ENCODE results near the gene TRABD2B. TPM values are rescaled to one million over a fixed set of nuclear protein-coding genes. Genes with fewer than 3 reads are reported as not detected.

TRABD2B gene
- polyA plus RNA-seq, 1 of the 3 experiments (the other 2 are of a cell fraction): 0.03 TPM

DNA sequence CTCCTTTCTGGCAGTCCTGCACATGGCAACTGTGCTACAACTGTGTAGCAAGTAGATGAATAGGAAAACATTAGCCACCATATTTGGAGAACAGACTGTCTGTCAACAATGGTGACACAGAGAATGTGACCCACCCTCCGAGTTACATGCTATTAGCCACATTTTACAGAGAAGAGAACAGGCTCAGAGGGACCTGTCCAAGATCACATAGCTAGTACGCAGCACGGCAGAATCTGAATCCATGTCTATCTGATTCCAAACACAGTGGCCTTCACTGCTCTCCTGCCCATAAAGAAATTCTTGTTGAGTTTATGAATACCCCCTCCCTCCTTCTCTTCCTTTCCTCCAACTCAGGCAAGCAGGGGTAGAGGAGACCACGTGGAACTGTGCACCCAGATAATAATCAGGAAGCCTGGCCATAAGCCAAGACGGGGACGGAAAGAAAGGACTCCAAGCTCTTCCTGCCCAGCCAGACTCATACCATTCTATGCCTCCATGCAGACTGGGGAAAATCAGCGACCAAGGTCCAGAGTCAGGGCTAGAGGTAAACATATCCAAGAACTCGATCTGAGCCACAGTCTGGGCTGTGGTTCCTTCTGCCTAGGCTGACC, 78.8 kb downstream of the TRABD2B start:
- Histone ChIP-seq H3K9me3 (no peaks in the 10 kb centered on the region), H3K9ac (no peak overlapping the region), H3K9me2 (no peaks in the 10 kb centered on the region), H3K36me3 (replicated peaks in 1 of 2; ENCODE audit: control insufficient read depth in 1 of 2, insufficient read depth in 2 of 2, low read length in 1 of 2) (no peaks in the 10 kb centered on the region), H3K4me2 (no peak overlapping the region), H3F3A (replicated peaks; ENCODE audit: insufficient read depth) (no peaks in the 10 kb centered on the region), H3K4me1 (ENCODE audit: control insufficient read depth in 1 of 2, insufficient read depth in 2 of 2, low read depth in 1 of 2, low read length in 1 of 2) (peaks cover 0 to 67% of the 10 kb centered on the region in 2 experiments; a peak in 2 of 4 replicates), H2AFZ (ENCODE audit: low read depth) (no peak overlapping the region), H3K27me3 (ENCODE audit: insufficient read depth) (no peaks in the 10 kb centered on the region), H3K79me2 (ENCODE audit: insufficient read depth) (no peaks in the 10 kb centered on the region), H3K4me3 (ENCODE audit: low read depth in 2 of 2, low read length in 1 of 2) (no peak overlapping the region), H4K20me1 (ENCODE audit: insufficient read depth) (no peaks in the 10 kb centered on the region), H3K27ac (ENCODE audit: low read depth in 2 of 2, low read length in 1 of 2) (peak overlapping the region in 1 of 2 experiments; percentile 48; a peak in 1 of 4 replicates)
- 29% methylated on average over 8 of the region's 8 CpGs for WGBS (ENCODE audit: low lambda C conversion rate)
- CTCF ChIA-PET: interaction anchor here (0.8 to 1.8 kb wide), 5 partner anchors 29 to 192 kb away, joined by 3 to 7 read pairs (median 4); no protein-coding TSS in a partner anchor
- POLR2A ChIA-PET: interaction anchor here (0.6 kb wide), 1 partner anchor 45 kb away, joined by 4 read pairs; no protein-coding TSS in a partner anchor
- peak; percentile 59 for DNase-seq
- TF ChIP-seq RCOR1 (IDR thresholded peaks at IDR 0.05; ENCODE audit: low read length) (0 out of 2 replicates have a peak, but pooled peaks have one; percentile 27), GATA2 (CRISPR knock-in tag; IDR thresholded peaks at IDR 0.05) (peak; percentile 91), NFIC (IDR thresholded peaks at IDR 0.05; ENCODE audit: borderline replicate concordance) (no peak), MXI1 (IDR thresholded peaks at IDR 0.05; ENCODE audit: low read depth, low read length) (peak; percentile 80; the same call in 1 of the 2 replicates)

DNA sequence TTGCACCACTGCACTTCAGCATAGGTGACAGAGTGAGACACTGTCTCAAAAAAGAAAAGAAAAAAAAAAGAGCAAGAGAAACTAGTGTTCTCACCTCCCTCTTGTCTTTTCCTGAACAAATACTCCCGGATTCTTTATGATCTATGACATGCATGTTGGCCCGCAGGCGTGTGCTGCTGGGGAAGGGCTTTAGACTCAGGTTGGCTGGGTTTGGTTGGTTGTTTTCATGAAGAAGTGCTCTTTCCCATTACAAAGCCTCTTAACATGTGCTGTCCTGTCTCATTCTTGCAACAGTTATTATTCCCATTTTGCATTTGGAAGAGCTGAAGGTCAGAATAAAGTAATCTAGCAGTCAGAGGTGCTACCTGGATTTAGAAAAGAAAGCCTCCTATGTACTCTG, 79.5 kb downstream of the TRABD2B start:
- TF ChIP-seq EZH2phosphoT487 (IDR thresholded peaks at IDR 0.05; ENCODE audit: borderline replicate concordance, low read depth) (no peak), RCOR1 (IDR thresholded peaks at IDR 0.05; ENCODE audit: low read length) (no peak), CHD2 (IDR thresholded peaks at IDR 0.05; ENCODE audit: low read length, partially characterized antibody) (no peak)
- Histone ChIP-seq H3K4me2 (no peak overlapping the region), H3K9ac (no peak overlapping the region), H3K36me3 (replicated peaks in 1 of 2; ENCODE audit: control insufficient read depth in 1 of 2, insufficient read depth in 2 of 2, low read length in 1 of 2) (no peaks in the 10 kb centered on the region), H2AFZ (ENCODE audit: low read depth) (no peak overlapping the region), H3K9me3 (no peaks in the 10 kb centered on the region), H3K79me2 (ENCODE audit: insufficient read depth) (no peaks in the 10 kb centered on the region), H3K9me2 (no peaks in the 10 kb centered on the region), H3K27ac (ENCODE audit: low read depth in 2 of 2, low read length in 1 of 2) (no peak overlapping the region; a peak in 1 of 4 replicates), H3F3A (replicated peaks; ENCODE audit: insufficient read depth) (no peaks in the 10 kb centered on the region), H3K27me3 (ENCODE audit: insufficient read depth) (no peaks in the 10 kb centered on the region), H3K4me1 (ENCODE audit: control insufficient read depth in 1 of 2, insufficient read depth in 2 of 2, low read depth in 1 of 2, low read length in 1 of 2) (peaks cover 0 to 62% of the 10 kb centered on the region in 2 experiments; a peak in 2 of 4 replicates), H3K4me3 (ENCODE audit: low read depth in 2 of 2, low read length in 1 of 2) (no peak overlapping the region), H4K20me1 (ENCODE audit: insufficient read depth) (no peaks in the 10 kb centered on the region)
- POLR2A ChIA-PET: interaction anchor here (0.6 kb wide), 1 partner anchor 44 kb away, joined by 4 read pairs; no protein-coding TSS in a partner anchor
- no peak for DNase-seq
- CTCF ChIA-PET: no interaction called here
- 68% methylated on average over 3 of the region's 3 CpGs for WGBS (ENCODE audit: low lambda C conversion rate)

DNA sequence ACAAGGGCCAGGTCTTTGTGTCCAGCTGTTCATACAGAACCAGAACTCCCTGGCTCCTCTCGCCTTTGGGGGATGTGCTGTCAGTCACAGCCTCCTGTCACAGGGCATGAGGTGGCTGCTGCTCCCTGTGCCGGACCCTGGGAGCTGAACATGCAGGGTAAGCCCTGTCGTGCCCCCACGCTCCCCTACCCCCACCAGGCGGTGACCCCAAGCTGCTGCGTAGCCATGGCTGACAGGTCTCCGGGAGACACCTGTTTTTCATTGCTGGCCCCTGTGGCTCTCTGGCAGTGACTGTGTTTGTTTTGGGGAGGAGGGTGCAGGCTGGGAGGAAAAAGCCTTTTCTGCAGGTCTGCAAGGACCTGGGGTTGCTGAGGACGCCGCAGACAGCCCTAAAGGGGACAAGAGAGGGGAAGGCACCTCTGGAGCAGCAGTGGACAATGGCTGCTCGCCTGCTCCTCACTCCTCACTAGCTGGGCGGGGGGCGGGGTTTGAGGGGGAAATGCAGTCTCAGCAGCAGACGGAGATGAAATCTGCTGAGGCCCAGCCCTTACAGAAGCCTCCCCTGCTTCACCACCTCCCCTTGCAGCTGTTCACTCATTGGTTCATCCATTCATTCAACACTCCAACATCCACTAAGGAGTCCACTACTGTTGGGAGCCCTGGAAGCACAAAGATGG, 81.4 kb downstream of the TRABD2B start:
- no peak overlapping the region for H2AFZ ChIP-seq (ENCODE audit: low read depth)
- DNase-seq: peak; percentile 71
- no peak overlapping the region for H3K4me3 ChIP-seq (ENCODE audit: low read depth in 2 of 2, low read length in 1 of 2)
- H4K20me1 ChIP-seq (ENCODE audit: insufficient read depth): no peaks in the 10 kb centered on the region
- H3K79me2 ChIP-seq (ENCODE audit: insufficient read depth): no peaks in the 10 kb centered on the region
- no peak overlapping the region for H3K4me2 ChIP-seq
- peak overlapping the region in 1 of 2 experiments; percentile 35; a peak in 1 of 4 replicates for H3K27ac ChIP-seq (ENCODE audit: low read depth in 2 of 2, low read length in 1 of 2)
- H3K9me3 ChIP-seq: no peaks in the 10 kb centered on the region
- no peaks in the 10 kb centered on the region for H3K9me2 ChIP-seq
- ChIA-PET CTCF (interaction anchor here (0.6 to 1.2 kb wide), 4 partner anchors 82 to 207 kb away, joined by 3 read pairs; partner anchors contain the start of gene TRABD2B), POLR2A (no interaction called here)
- H3K27me3 ChIP-seq (ENCODE audit: insufficient read depth): no peaks in the 10 kb centered on the region
- TF ChIP-seq EP300 (IDR thresholded peaks at IDR 0.05; ENCODE audit: borderline replicate concordance in 1 of 2, low read depth in 1 of 2, low read length in 1 of 2) (peak in 1 of 2 experiments; percentile 50; a peak in 2 of 4 replicates), TCF12 (IDR thresholded peaks at IDR 0.05) (no peak)
- no peaks in the 10 kb centered on the region for H3K36me3 ChIP-seq (replicated peaks in 1 of 2; ENCODE audit: control insufficient read depth in 1 of 2, insufficient read depth in 2 of 2, low read length in 1 of 2)
- H3F3A ChIP-seq (replicated peaks; ENCODE audit: insufficient read depth): no peaks in the 10 kb centered on the region
- no peak overlapping the region for H3K9ac ChIP-seq
- H3K4me1 ChIP-seq (ENCODE audit: control insufficient read depth in 1 of 2, insufficient read depth in 2 of 2, low read depth in 1 of 2, low read length in 1 of 2): peaks cover 0 to 47% of the 10 kb centered on the region in 2 experiments; a peak in 2 of 4 replicates
- 9% methylated on average over 4 of the region's 13 CpGs for WGBS (ENCODE audit: low lambda C conversion rate)

Measured in SK-N-SH (cell line).